GM12878 (cell line): Measurements from ENCODE around the gene SMARCAL1. TPM values are rescaled to one million over a fixed set of nuclear protein-coding genes. Genes with fewer than 3 reads are reported as not detected.

Experiments used
- ATAC-seq: fragments of 200-7000 bp; cut with Tn5 transposase; 3 replicates; pipeline ENCODE4 v1.9.1; 2020; ENCODE audit warnings: mild to moderate bottlenecking, moderate library complexity
- BruUV-seq: library from RNA; stranded (reverse); fragments of 400-500 nt; replicated peaks from 2 replicates; lab custom pipeline; 2021; lab: Mats Ljungman, UMichigan
- CTCF ChIA-PET: fragments of 300-600 bp; sonication (Branson Sonifier 250); formaldehyde crosslinking; extraction: SDS; loops from one replicate; lab custom pipeline; 2021; ENCODE audit warnings: inconsistent platforms; lab: Yijun Ruan, JAX
- POLR2A ChIA-PET: fragments of 350-600 bp; formaldehyde crosslinking; extraction: SDS; loops from one replicate; lab custom pipeline; 2021; ENCODE audit warnings: inconsistent platforms; lab: Charles Lee
- RAD21 ChIA-PET: fragments of 300-600 bp; sonication (Branson Sonifier 250); formaldehyde crosslinking; loops from one replicate; lab custom pipeline; 2023; ENCODE audit warnings: antibody characterized with exemption; ENCODE audit not compliant: unreplicated experiment; lab: Charles Lee
- SMC1A ChIA-PET: fragments of 300-600 bp; sonication (Branson Sonifier 250); formaldehyde crosslinking; loops from one replicate; lab custom pipeline; 2023; ENCODE audit not compliant: unreplicated experiment, uncharacterized antibody; lab: Charles Lee
- DNase-seq: peaks from one replicate; pipeline ENCODE4 v3.0.0-alpha.2; 2011; ENCODE audit warnings: low read depth, low spot score
- FAIRE-seq: peaks from 3 replicates; lab custom pipeline; 2011; peaks lifted over from hg19 to GRCh38; lab: Jason Lieb, UNC
- H2AFZ ChIP-seq: 2 replicates; pipeline ENCODE4 v1.6.0; 2011; ENCODE audit warnings: low read depth, low read length, control low read depth; ENCODE audit not compliant: control insufficient read depth
- H3K27ac ChIP-seq: 2 replicates; pipeline ENCODE4 v1.5.1; 2011; ENCODE audit warnings: control low read depth; ENCODE audit not compliant: control insufficient read depth, insufficient read depth
- H3K27me3 ChIP-seq, 2 experiments: replicated peaks in 1 of 2; 2 replicates each; pipeline versions ENCODE4 v1.6.0 to v1.6.1; 2011; ENCODE audit warnings: low read length in 1 of 2; ENCODE audit not compliant: control insufficient read depth in 2 of 2, insufficient read depth in 2 of 2
- H3K36me3 ChIP-seq, 2 experiments: 2 replicates each; pipeline ENCODE4 v1.5.1; 2011; ENCODE audit warnings: low read length in 1 of 2; ENCODE audit not compliant: control insufficient read depth in 2 of 2, insufficient read depth in 2 of 2
- H3K4me1 ChIP-seq: 2 replicates; pipeline ENCODE4 v1.6.1; 2011; ENCODE audit warnings: mild to moderate bottlenecking, low read length, moderate library complexity, mixed read lengths; ENCODE audit not compliant: control insufficient read depth, insufficient read depth
- H3K4me2 ChIP-seq: 2 replicates; pipeline ENCODE4 v1.6.0; 2011; ENCODE audit warnings: control low read depth; ENCODE audit not compliant: control insufficient read depth, insufficient read depth
- H3K4me3 ChIP-seq: fragments of 200-600 bp; sonication (generic); 2 replicates; pipeline ENCODE4 v1.5.1; 2016
- H3K79me2 ChIP-seq: 2 replicates; pipeline ENCODE4 v1.6.0; 2011; ENCODE audit warnings: low read length; ENCODE audit not compliant: control insufficient read depth, insufficient read depth
- H3K9ac ChIP-seq: 2 replicates; pipeline ENCODE4 v1.8.0; 2011; ENCODE audit warnings: low read length, control low read depth, mixed read lengths; ENCODE audit not compliant: control insufficient read depth, insufficient read depth
- H3K9me3 ChIP-seq: replicated peaks from 3 replicates; pipeline ENCODE4 v1.5.1; 2011; ENCODE audit warnings: mild to moderate bottlenecking, low read length; ENCODE audit not compliant: control insufficient read depth, insufficient read depth
- H4K20me1 ChIP-seq: 2 replicates; pipeline ENCODE4 v1.6.0; 2011; ENCODE audit not compliant: control insufficient read depth, insufficient read depth
- CEBPZ ChIP-seq: fragments of 150-350 bp; IDR thresholded peaks from 2 replicates; pipeline ENCODE4 v1.6.1; 2016; ENCODE audit warnings: low read depth, low read length
- CREB1 ChIP-seq: IDR thresholded peaks from 2 replicates; pipeline ENCODE4 v1.6.1; 2012; ENCODE audit warnings: low read depth, mild to moderate bottlenecking, inconsistent platforms
- WGBS: methylation state at CpG from one replicate; pipeline ENCODE4 v1.1.6; 2016; ENCODE audit warnings: low lambda C conversion rate; ENCODE audit not compliant: insufficient replicate concordance, insufficient coverage; ENCODE audit errors: missing lambda C conversion rate; 5-methylcytosine and 5-hydroxymethylcytosine counted together
- in situ Hi-C: fragments of 300-500 bp; cut with MboI; formaldehyde crosslinking; loops from 9 replicates; pipeline ENCODE4 v1.14.3; 2018; ENCODE audit warnings: mixed read lengths
- intact Hi-C: fragments of 100-400 bp; cut with micrococcal nuclease; formaldehyde crosslinking; loops from one replicate; pipeline ENCODE4 v1.14.2; 2022; ENCODE audit not compliant: unreplicated experiment
- polyA plus RNA-seq, 11 experiments: library from polyadenylated mRNA; depleted of rRNA in 4 of 11; unstranded in 6 of 11; stranded (reverse) in 5 of 11; fragments of >200 nt; fragmentation: Nextera tagmentation in 4 of 11; fragmentation: Illumina TruSeq in 1 of 11; extraction: Ambion mirVana in 4 of 11; extraction: Trizol in 1 of 11; gene quantifications; 1 replicate in 1 of 11; 2 replicates in 10 of 11; pipeline versions ENCODE4 v1.2.1 to v1.2.3, GENCODE V29; 2011 to 2016; ENCODE audit warnings: inconsistent platforms in 2 of 11, missing spikeins in 2 of 11, low read depth in 1 of 11
- total RNA-seq, 4 experiments: library from RNA; depleted of rRNA in 3 of 4; stranded (reverse); fragments of >200 nt in 3 of 4; fragmentation: Illumina TruSeq in 1 of 4; extraction: Trizol in 1 of 4; gene quantifications; 2 replicates each; pipeline versions ENCODE4 v1.2.1 to v1.2.3, GENCODE V29; 2013 to 2021

SMARCAL1 gene
- total and polyA plus RNA-seq, 10 of the 15 experiments (the other 5 are each of a cell fraction or from before 2014, with no cell fraction given) = 10.8 to 32.9 (median 21.8) TPM

GRCh38 chr2:216399621-216400020 is 12.7 kb upstream of the SMARCAL1 start:
- Histone ChIP-seq H3K4me2 (no peak overlapping the region), H3K27ac (no peak overlapping the region), H4K20me1 (no peaks in the 10 kb centered on the region), H3K9ac (no peak overlapping the region), H3K27me3 (no peaks in the 10 kb centered on the region), H3K9me3 (no peaks in the 10 kb centered on the region), H3K4me1 (no peaks in the 10 kb centered on the region), H3K79me2 (no peaks in the 10 kb centered on the region), H2AFZ (no peak overlapping the region), H3K4me3 (no peak overlapping the region), H3K36me3 (no peaks in the 10 kb centered on the region)
- DNase-seq = no peak
- no peak for FAIRE-seq
- no TSS peak for BruUV-seq
- 10% methylated on average over 1 of the region's 1 CpG for WGBS
- no peak for ATAC-seq
- TF ChIP-seq CREB1 (no peak), CEBPZ (no peak)
- in situ Hi-C loops (loop anchor here (10.0 kb wide), 1 partner anchor 185 kb away; no protein-coding TSS in a partner anchor), intact Hi-C loops (no loop called here)
- RAD21 ChIA-PET = no interaction called here
- POLR2A ChIA-PET = interaction anchor here (1.2 to 1.9 kb wide), 2 partner anchors 11 to 12 kb away, joined by 3 to 4 read pairs; no protein-coding TSS in a partner anchor
- SMC1A ChIA-PET = interaction anchor here (0.8 to 1.2 kb wide), 4 partner anchors 12 to 118 kb away, joined by 3 to 4 read pairs (median 3); no protein-coding TSS in a partner anchor
- CTCF ChIA-PET = interaction anchor here (0.7 to 13.3 kb wide), 5 partner anchors 10 to 245 kb away, joined by 3 to 116 read pairs (median 4); no protein-coding TSS in a partner anchor
